ENCODE results near the gene TRIP4.
"Not testable (repeated sequence)": the region's sequence is repeated elsewhere in the genome, so short reads cannot be mapped to it uniquely, and the experiment has no call there.

TRIP4 gene

DNA sequence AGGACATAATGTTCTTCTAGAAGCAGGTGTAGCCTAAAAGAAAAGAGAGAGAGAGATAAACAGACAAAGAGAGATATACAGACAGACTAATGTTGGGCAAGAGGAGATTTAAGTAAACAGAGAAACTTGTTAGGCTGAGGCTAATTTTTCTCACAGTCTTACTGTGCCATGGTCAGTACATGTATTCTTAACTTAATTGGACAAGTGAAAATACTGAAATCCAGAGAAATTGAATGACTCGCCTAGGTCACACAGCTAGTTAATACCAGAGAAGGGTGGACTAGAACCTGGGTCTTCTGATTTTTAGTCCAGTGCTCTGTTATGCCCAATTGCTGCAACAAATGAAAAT, 66.0 kb downstream of the TRIP4 start:
- DNase-seq: no peak

DNA sequence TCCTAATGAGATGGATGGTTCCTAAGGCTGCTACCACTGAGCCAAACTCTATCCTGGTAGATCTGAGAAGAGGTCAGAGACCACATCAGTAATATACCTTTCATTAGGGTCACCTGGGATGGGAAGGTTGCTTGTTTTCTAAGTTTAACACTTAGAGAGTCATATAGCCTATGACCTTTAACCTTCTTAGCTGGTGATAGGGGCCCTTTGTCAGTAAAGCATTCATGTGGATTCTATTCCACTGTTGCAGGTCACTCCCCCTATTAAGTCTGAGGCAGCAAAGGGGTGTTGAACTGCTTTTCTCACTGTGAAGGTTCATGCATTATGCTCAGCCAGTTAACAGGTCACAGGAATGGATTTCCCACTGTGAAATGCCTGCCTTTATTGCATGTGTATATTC, 66.6 kb downstream of the TRIP4 start:
- no peak for DNase-seq

DNA sequence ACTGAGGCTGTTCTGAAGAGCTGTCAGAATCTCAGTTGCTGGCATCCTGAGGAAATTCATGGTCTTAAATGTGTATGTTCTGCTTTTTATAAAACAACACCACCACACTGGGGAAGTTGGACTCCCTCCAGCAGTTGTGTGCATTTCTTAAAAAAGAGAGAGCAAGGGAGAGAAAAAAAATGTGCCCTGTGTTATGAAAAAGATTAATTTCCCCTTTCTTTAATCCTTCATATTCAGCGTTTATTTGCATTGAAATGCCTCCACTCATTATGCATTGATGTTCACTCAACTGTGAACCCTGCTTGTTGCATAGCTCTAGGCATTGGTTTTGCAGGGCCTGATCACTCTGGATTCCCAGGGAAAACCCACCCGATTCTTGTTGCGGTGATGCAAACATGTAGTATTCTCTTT, 68.3 kb downstream of the TRIP4 start:
- no peak for DNase-seq

DNA sequence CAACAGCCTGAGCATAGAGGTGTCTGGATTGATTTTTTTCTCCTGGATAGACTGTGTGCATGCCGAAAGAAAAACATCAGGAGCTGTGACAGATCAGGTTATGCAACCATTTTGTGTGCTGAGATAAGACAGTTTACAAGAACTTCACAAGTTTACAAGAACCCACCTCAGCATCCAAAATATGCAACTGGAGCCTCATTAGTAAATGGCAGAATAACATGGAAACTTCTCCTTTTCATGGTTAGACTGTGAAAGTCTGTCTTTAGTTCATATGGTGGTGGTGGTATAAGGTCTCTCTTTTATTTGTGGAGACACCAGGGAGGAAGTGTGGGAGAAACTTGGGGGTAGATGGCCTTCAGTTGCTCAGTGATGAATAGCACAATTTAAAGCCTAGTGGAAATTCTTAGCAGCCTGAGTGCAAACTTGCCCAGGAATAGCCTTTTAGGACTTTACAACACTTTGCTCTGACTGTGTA, 69.0 kb downstream of the TRIP4 start:
- no peak for DNase-seq

DNA sequence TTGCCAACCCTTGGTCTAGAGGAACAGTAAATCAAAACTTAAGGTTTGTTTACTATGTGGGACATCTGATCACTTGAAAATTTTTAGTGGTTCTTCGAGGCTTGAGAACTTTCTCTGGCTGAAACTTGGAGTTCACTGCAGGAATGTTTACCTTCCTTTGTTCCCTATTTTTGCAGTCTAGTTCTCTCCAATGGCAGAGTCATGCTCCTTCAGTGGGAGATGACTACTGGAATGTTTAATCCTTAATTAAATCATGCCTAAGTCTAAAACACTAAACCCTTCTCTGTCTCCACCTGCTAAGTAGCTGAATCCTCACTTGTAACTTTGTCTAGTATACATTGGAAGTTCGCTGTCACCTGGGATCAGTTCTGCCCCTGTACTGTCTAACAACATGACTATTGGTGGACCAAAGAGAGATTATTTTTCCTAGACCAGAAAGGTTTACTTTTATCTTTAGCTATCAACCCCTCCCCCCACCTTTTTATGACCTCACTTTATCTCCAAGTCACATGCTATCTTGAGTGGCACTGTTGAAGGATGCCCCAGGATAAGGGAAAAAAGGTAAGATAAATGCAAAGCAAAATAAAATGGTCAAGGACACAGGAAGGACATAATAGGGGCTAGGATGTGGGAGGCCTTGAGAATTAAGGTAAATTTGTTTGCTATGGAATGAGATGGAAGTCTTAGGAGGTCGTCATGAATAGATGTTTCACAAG, 71.6 kb downstream of the TRIP4 start:
- DNase-seq: no peak

DNA sequence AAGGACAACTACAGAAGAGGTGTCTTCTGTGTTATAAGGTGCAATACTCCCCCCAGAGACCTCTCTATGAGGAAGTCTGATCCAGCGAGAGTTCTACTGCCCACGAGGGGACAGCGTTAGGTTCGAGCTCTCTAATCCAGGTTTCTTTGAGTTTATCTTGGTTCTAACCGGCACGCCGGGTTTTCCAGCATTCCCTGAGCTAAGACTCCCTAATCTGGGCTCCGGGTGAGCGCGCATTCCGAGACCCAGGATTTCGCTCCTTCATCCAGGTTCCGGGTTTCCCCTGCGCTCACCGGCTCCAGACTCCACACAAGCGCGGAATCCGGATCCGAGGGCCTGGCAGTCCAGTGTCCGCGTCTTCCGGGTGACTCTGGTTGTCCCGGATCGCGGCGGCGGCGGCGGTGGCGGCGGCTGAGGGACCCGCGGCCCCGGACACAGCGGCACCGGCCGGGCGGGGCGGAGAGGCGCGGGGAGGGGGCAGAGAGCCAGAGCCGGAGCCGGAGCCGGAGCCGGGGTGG, 72.6 kb downstream of the TRIP4 start, which contains the start of gene ZNF609:
Gene ZNF609 (plus strand): TSS at position 373 of the 518 bp plus-strand sequence. CDS start 38,842 bp downstream, outside the sequence.
- DNase-seq: peak; percentile 82

DNA sequence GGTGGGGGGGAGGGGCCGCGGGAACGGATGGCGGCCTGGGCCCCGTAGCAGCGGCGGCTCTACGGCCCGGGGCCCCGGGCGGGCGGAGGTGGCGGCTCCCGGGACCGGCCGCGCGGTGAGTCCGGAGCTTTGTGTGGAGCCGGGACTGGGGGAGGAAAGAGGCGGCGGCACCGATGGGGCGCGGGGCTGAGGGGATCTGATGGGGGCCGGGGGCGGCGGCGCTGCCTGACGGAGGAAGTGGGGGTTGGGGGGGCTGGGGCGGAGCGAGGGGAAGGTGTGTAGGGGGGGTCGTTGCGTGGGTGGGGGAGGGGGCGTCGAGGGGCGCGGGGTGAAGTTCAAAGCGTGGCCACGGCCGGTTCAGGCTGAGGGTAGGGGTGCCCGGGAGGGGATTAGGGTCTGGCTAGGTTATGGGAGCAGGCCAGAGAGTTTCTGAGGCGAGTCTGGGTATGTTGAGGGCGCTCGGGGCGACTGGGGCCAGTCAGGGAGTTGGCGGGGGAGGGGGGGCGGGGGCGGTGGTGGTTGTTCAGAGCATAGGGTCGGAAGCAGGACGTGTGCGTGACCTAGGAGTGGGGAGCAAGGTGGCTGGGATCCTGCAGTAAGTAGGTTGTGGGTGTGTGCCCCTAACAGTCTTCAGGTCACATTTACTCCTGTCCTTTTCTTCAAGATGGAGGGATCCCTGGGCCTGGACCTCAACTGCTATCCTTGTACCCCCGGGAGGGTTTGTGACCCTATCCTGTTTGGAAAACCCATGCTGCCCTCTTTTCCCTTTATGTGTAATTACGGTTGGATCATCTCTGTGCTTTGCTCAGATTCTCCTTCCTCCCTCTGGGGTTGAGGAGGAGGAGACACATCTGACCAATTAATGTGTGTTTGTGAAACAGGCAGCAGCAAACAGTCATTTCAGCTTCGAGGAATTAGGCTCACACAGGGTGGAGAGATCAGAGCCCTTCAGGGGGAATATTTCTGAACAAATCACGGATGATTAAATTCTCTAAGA, 73.4 kb downstream of the TRIP4 start:
- DNase-seq: peak; percentile 9

- no peak for DNase-seq
Measured at GRCh38 chr15:64461721-64462162, 74.1 kb downstream of the TRIP4 start.

DNA sequence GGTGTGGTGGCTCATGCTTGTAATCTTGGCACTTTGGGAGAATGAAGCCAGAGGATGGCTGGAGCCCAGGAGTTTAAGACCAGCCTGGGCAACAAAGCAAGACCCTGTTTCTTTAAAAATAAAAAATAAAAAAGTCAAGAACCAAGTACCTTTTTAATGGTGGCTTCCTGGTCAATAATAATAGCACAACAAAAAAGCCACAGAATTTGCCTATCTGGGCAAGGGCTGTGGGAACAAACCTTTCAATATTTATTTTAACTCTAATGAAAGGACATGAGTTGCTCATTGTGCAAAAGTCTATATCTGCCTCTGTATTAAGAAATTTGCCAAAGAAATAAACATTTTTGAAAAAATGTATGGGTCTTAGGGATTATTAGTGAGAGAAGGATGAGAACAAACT, 74.9 kb downstream of the TRIP4 start:
- no peak for DNase-seq

DNA sequence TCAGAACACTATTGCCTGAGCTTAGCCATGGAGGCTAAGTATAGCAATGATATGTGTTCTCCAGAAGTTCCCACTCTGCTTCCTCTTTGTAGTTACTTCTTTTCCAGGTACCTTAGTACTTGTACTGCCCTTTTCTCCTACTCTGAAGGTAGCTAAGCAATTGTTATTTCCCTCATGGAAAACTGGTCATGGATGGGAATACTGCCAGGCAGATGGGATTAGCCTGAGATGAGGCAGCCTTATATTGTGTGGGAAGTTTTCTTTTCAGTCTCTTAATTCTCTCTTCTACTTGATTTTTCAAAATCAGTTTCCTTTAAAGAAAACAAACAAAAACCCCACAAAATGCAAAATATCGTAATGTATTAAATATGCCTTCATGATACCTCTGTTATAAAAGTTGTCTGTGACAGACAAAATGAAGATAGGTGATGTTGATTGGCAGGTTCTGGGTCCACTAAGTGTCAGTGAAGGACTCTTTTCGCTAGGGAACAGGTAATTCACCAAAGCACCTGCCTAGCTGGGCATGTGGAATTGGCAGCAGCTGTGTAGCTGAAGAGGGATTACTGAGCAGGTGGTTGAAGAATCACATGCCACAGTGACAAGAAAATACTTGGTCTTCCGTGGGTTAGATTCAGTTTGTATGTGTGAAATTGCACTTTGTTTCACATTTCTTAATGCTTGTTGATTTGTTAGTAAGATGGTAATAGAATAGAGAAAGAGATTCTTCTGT, 76.8 kb downstream of the TRIP4 start:
- DNase-seq: no peak

DNA sequence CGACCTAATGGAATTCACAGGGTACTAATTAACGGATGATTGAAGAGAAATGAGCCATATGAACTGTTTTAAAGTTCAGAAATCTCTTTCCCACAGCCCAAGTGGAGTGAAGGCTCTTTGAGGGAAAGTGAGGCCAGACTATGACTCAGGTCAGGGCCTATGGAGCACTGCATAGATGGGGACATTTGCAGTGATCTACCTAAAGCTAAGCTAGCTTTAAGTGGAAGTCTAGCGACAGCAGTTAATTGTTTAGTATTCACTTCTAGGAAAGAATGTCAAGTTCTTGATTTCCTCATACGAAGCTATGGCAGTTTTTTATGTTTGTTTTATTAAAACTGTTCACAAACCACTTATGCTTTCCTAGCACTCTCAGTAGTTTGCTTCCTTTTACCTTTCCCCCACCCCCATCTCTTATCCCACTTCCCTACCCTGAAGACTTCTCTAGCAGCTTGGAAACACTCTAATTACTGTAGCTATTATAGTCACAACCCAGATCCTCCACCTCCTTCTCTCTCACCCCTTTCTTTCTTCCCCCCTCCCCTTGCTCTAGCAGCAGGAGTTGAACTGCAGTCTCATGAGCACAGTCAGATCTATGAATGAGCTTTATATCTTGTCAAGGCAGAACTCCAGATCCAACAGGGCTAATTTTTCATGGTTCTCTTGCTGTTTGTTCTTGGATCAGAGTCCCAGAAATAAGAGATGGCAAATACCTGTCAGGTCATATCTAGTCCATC, 78.9 kb downstream of the TRIP4 start:
- no peak for DNase-seq

- DNase-seq: no peak
Measured at GRCh38 chr15:64472161-64472560, 84.5 kb downstream of the TRIP4 start.

GRCh38 chr15:64474846-64475245, 87.2 kb downstream of the TRIP4 start:
- DNase-seq: no peak

DNA sequence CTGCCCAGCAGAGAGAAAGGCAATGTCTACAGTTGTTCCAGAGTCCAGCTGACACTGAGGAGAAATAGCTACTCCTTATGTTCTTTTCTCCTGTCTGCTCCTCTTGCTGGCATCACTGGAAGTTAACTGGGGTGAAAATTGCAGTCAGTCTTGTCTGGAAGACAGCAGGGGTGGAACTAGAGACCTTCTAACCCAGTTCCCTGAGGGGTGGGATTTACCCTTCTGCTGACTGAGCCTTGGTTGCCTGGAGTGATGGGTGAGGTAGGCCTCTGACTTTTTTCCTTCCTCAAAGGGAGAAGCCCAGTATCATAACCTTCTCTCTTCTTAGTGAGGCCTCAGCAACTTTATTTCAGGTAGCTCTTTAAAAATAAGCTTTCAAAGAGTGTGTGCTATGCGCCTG, 88.9 kb downstream of the TRIP4 start:
- no peak for DNase-seq

DNA sequence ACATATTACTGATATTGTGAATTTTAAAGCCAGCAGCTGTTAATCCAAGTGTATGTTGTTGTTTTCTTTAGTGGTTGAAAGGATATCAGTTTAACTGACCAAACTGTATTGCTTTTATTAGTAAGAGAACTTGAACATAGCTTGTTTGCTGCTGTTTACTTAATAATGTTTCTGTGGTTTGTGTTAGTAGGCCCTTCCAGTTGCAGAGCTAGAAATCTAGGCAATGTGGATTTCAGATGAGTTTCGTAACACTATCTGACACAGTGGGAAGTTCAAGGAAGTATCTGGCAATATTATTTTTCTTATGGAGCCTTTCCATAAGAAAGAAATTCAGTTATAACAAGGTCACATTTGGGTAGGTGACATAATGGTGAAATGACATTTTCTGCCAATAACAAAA, 91.2 kb downstream of the TRIP4 start:
- DNase-seq: no peak

DNA sequence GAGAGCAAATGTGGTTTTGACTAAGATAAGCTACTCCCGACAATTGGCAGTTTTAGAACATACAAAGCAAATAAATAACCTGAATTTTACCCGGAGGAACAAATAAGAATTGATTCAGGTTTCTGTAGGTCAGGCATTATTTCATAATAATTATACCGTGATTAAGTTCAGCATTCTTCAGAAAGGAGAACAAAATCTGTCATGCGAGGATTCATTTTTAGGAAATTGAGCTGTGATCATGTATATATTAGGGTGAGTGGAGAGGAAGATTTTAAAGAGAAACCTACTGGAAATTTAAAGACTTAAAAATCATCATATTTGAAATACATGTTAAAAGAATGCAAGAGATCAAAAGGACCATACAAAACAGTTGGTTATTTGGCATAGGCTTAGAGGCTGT, 93.3 kb downstream of the TRIP4 start:
- no peak for DNase-seq

DNA sequence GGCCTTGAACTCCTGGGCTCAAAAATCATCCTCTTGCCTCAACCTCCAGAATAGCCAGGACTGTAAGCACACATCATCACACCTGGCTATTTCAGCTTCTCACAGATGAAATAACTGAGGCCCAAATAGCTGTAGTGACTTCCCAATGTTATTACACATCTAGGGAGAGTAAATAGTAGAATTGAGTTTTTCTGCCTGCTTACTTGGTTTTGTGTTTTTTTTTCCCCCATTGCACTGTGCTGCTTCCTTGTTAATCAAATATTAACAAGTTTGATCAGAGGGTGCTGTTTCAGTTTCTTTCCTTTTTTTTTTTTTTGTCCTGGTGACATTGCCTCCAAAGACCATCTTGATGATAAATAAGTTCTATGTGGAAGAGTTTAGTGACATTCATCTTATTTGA, 96.1 kb downstream of the TRIP4 start:
- no peak for DNase-seq

GRCh38 chr15:64485796-64486195, 98.2 kb downstream of the TRIP4 start:
- DNase-seq: no peak

DNA sequence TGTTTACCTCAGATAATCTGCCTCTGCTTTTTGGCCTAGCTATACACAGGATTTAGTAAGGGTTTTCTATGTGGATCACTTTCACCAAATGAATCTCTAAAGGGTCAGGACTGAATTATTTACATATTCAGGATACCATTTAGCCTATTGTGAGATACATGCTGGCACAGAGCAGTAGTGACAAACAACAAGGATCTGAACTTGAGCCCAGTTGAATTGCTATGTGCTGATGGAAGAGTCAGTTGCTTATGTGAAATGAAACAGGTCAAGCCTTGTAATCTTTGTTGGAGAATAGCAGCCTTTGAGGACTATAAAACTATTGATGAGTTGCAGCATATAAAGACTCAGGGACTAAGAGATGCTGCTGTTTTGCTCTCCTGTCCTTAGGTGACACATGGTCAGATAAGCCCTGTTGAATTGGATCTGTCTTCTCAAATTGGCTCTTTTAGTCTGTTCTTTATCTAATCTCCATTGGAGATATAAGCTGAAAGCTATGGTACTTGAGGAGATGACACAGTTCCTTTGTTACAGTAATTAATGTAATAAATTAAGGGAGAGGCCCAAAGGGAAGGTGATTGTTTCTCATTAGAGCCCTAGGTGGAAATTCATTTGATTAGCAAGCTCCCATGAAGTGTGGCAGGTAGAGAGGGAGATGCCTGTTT, 103.1 kb downstream of the TRIP4 start:
- DNase-seq: no peak

GRCh38 chr15:64493641-64494040, 106.0 kb downstream of the TRIP4 start:
- no peak for DNase-seq

DNA sequence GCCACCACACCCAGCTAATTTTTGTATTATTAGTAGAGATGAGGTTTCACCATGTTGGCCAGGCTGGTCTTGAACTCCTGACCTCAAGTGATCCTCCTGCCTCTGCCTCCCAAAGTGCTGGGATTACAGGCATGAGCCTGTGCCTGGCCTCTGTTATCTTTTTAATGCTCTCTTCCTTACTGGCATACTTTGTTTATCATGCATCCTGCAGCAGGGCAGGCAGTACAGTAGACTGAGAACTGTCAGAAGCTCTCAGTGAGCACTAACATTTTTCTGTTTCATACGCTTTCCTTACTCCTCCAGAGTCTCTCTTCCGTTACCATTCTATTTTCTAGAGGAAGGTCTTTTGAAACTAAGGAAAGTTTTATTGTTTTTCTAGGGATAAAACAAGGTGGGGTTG, 108.3 kb downstream of the TRIP4 start:
- DNase-seq: not testable (repeated sequence)

Data from activated effector memory CD4-positive, alpha-beta T cell treated with Interleukin-2 at 50 U/mL for 16 hours (primary cell).